Ishikawa (cell line): ENCODE measurements around the gene TSN.

Experiments
- CEBPB ChIP-seq: IDR thresholded peaks from 2 replicates; pipeline ENCODE4 v1.6.1; 2012
- CREB1 ChIP-seq: IDR thresholded peaks from 2 replicates; pipeline ENCODE4 v1.6.1; 2012; ENCODE audit warnings: low read depth
- EP300 ChIP-seq: IDR thresholded peaks from 2 replicates; pipeline ENCODE4 v1.6.1; 2012; ENCODE audit warnings: borderline replicate concordance
- FOXM1 ChIP-seq: IDR thresholded peaks from 2 replicates; pipeline ENCODE4 v1.6.1; 2012; ENCODE audit warnings: low read depth, borderline replicate concordance
- NFIC ChIP-seq: IDR thresholded peaks from 2 replicates; pipeline ENCODE4 v1.6.1; 2012
- RAD21 ChIP-seq: IDR thresholded peaks from 2 replicates; pipeline ENCODE4 v1.6.1; 2012; ENCODE audit warnings: low read depth
- REST ChIP-seq: IDR thresholded peaks from 2 replicates; pipeline ENCODE4 v1.6.1; 2012; ENCODE audit warnings: low read depth, mild to moderate bottlenecking
- TAF1 ChIP-seq: IDR thresholded peaks from 2 replicates; pipeline ENCODE4 v1.6.1; 2012; ENCODE audit warnings: low read depth, mild to moderate bottlenecking
- TCF12 ChIP-seq: IDR thresholded peaks from 2 replicates; pipeline ENCODE4 v1.6.1; 2012; ENCODE audit warnings: low read depth
- TEAD4 ChIP-seq: IDR thresholded peaks from 2 replicates; pipeline ENCODE4 v1.6.1; 2012
- YY1 ChIP-seq: IDR thresholded peaks from 2 replicates; pipeline ENCODE4 v1.6.1; 2012; ENCODE audit warnings: low read depth
- ZBTB7A ChIP-seq: IDR thresholded peaks from 2 replicates; pipeline ENCODE4 v1.6.1; 2012; ENCODE audit warnings: low read depth

GRCh38 chr2:121736462-121737336, 18.8 kb upstream of the TSN start, which contains the start of gene NIFK:
- TF ChIP-seq TCF12 = no peak
- TF ChIP-seq TEAD4 = no peak
- no peak for TF ChIP-seq EP300
- peak; percentile 39; the same call in 1 of the 2 replicates for TF ChIP-seq ZBTB7A
- no peak for TF ChIP-seq CEBPB
- TF ChIP-seq FOXM1 = no peak
- TF ChIP-seq CREB1 = no peak
- no peak; the same call in 1 of the 2 replicates for TF ChIP-seq NFIC
- TF ChIP-seq REST = no peak
- peak; percentile 71; the same call in 1 of the 2 replicates for TF ChIP-seq YY1
- TF ChIP-seq TAF1 = peak; percentile 83
- TF ChIP-seq RAD21 = no peak
